Non-pigmented ciliary epithelial cell (primary cell): ENCODE data around the gene MLN.

Source experiments
- DNase-seq: peaks from one replicate; pipeline ENCODE4 v3.0.0-alpha.2; 2010; ENCODE audit warnings: low read depth

The MLN gene

GRCh38 chr6:33813990-33814985 lies 10.5 kb upstream of the MLN start:
- no peak for DNase-seq

GRCh38 chr6:33813246-33813904 lies 9.6 kb upstream of the MLN start:
- DNase-seq, result no peak

- DNase-seq, result no peak
These were observed 8.9 kb upstream of the MLN start for GRCh38 chr6:33812669-33813068.

- DNase-seq, result no peak
These were observed 5.8 kb upstream of the MLN start for GRCh38 chr6:33809594-33809993.

GRCh38 chr6:33808641-33809180 lies 4.9 kb upstream of the MLN start:
- no peak for DNase-seq

GRCh38 chr6:33807606-33808005 lies 3.8 kb upstream of the MLN start:
- DNase-seq, result no peak

- DNase-seq, result no peak
These were observed 3.0 kb upstream of the MLN start for GRCh38 chr6:33806841-33807240.

GRCh38 chr6:33802186-33802958 lies 1.4 kb downstream of the MLN start:
- DNase-seq, result no peak

GRCh38 chr6:33801611-33802010 lies 2.2 kb downstream of the MLN start:
- DNase-seq, result no peak

- DNase-seq, result no peak
These were observed 3.4 kb downstream of the MLN start for GRCh38 chr6:33800248-33800969.

GRCh38 chr6:33799454-33800113 lies 4.2 kb downstream of the MLN start:
- no peak for DNase-seq

GRCh38 chr6:33798343-33798848 lies 5.4 kb downstream of the MLN start:
- no peak for DNase-seq

- no peak for DNase-seq
These were observed 6.0 kb downstream of the MLN start for GRCh38 chr6:33797626-33798342.

GRCh38 chr6:33794910-33795623 lies 8.7 kb downstream of the MLN start:
- no peak for DNase-seq

GRCh38 chr6:33792981-33793380 lies 10.8 kb downstream of the MLN start:
- DNase-seq, result no peak

- no peak for DNase-seq
These were observed 12.2 kb downstream of the MLN start for GRCh38 chr6:33791620-33792019.

- no peak for DNase-seq
These were observed 12.9 kb downstream of the MLN start for GRCh38 chr6:33790910-33791309.

- no peak for DNase-seq
These were observed 13.4 kb downstream of the MLN start for GRCh38 chr6:33790379-33790778.

GRCh38 chr6:33789550-33789895 lies 14.3 kb downstream of the MLN start:
- DNase-seq, result no peak
